Natural killer cell (primary cell): ENCODE data around the gene INPP5F. TPM values are rescaled to one million over a fixed set of nuclear protein-coding genes. Genes with fewer than 3 reads are reported as not detected.

Source experiments
- ATAC-seq, 3 donors: fragments of 150-1000 bp in 2 of 3; fragments of 200-7000 bp in 1 of 3; cut with Tn5 transposase; 1 replicate in 1 of 3; 2 replicates in 2 of 3; pipeline ENCODE4 v1.10.0; 2021; ENCODE audit warnings: mild to moderate bottlenecking in 2 of 3, moderate library complexity in 2 of 3
- DNase-seq, 2 donors: peaks; one replicate each; pipeline versions ENCODE4 v3.0.0 to v3.0.0-alpha.2; 2013 to 2021; ENCODE audit warnings: mixed read lengths in 1 of 2
- H3K27ac ChIP-seq: one replicate; pipeline ENCODE4 v1.5.1; 2013; ENCODE audit warnings: mild to moderate bottlenecking, low read length
- H3K27me3 ChIP-seq: one replicate; pipeline ENCODE4 v1.6.1; 2013; ENCODE audit warnings: low read length; ENCODE audit not compliant: control insufficient read depth, insufficient read depth
- H3K36me3 ChIP-seq: one replicate; pipeline ENCODE4 v1.6.1; 2013; ENCODE audit warnings: low read length; ENCODE audit not compliant: control insufficient read depth, insufficient read depth
- H3K4me1 ChIP-seq: one replicate; pipeline ENCODE4 v1.6.1; 2013; ENCODE audit warnings: low read length; ENCODE audit not compliant: control insufficient read depth, insufficient read depth
- H3K4me3 ChIP-seq: one replicate; pipeline ENCODE4 v1.5.1; 2013; ENCODE audit warnings: low read length
- H3K9me3 ChIP-seq: one replicate; pipeline ENCODE4 v1.6.1; 2013; ENCODE audit warnings: low read length; ENCODE audit not compliant: control insufficient read depth, insufficient read depth
- H3K27ac Mint-ChIP-seq, 2 donors: one replicate each; pipeline ENCODE4 v1.8.0; 2022; ENCODE audit warnings: mild to moderate bottlenecking in 2 of 2, mixed read lengths in 2 of 2, moderate library complexity in 1 of 2
- H3K27me3 Mint-ChIP-seq, 2 donors: one replicate each; pipeline ENCODE4 v1.8.0; 2022; ENCODE audit warnings: low read depth in 2 of 2, mixed read lengths in 2 of 2
- H3K36me3 Mint-ChIP-seq: one replicate; pipeline ENCODE4 v1.8.0; 2022; ENCODE audit warnings: mixed read lengths
- H3K4me1 Mint-ChIP-seq, 2 donors: one replicate each; pipeline ENCODE4 v1.8.0; 2022; ENCODE audit warnings: mixed read lengths in 2 of 2
- H3K4me3 Mint-ChIP-seq: one replicate; pipeline ENCODE4 v1.8.0; 2022; ENCODE audit warnings: mild to moderate bottlenecking, moderate library complexity, mixed read lengths
- H3K9me3 Mint-ChIP-seq, 2 donors: one replicate each; pipeline ENCODE4 v1.8.0; 2022; ENCODE audit warnings: mixed read lengths in 2 of 2
- WGBS: methylation state at CpG from one replicate; pipeline ENCODE4 v1.1.7; 2013; ENCODE audit warnings: missing lambda C conversion rate; ENCODE audit not compliant: insufficient coverage; 5-methylcytosine and 5-hydroxymethylcytosine counted together
- intact Hi-C: fragments of 100-400 bp; cut with micrococcal nuclease; formaldehyde crosslinking; loops from one replicate; pipeline ENCODE4 v1.14.2; 2022
- total RNA-seq, 4 donors: library from RNA; stranded (reverse); fragments of 120-200 nt in 1 of 4; gene quantifications; one replicate each; pipeline versions ENCODE4 v1.2.3 to v1.2.4, GENCODE V29; 2013 to 2022
- TF ChIP-seq, protein P1 (sequence below): fragments of 200-600 bp; IDR thresholded peaks from one replicate; pipeline ENCODE4 v1.8.0; 2022; ENCODE audit warnings: antibody characterized with exemption

INPP5F gene
- total RNA-seq, 3 donors from 2014 or later (not counting 1 experiment from before 2014, with no cell fraction given) = 12.8 to 18.2 (median 15.8) TPM

DNA sequence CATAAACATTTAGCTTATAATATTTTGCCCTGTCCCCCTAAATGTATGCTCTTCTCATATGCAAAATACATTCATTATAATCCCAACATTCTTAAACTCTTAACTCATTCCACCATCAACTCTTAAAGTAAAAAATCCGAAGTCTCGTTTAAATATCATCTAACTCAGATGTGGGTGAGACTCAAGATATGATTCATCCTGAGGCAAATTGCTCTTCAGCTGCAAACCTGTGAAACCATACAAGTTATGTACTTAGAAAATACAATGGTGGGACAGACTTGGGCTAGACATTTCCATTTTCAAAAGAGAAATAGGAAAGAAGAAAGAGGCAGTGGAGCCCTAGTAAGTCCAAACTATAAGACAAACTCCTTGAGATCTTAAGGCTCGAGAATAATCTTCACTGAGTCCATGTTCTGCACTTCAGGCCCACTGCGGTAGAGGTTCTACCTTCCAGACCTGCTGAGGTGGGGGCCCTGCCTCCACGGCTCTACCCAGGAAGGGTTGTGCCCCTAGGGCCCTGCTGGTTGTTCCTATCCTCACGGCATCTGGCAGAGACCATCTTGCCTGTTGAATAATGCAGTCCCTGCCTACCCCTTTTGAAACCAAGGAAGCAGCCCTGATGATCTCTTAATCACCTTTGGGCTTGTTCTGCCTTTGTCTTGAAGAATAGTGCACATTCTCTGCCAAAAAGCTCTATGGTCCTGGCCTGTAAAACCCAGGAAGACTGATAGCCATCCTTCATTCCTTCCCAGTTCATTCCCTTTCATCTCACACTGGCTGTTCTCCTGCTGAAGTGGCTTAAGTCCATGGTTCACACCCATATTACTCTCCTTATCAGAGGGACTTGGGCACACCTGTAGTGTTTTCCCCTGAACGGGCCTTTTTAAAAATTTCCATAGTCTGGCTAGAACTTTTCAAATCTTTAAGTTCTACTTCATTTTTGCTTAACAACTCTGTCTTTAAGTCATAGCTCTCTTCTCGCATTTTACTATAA lies 37.3 kb downstream of the INPP5F start:
- H3K27ac ChIP-seq = no peak overlapping the region
- no peaks in the 10 kb centered on the region for H3K36me3 Mint-ChIP-seq
- WGBS = 92% methylated on average over 8 of the region's 8 CpGs
- DNase-seq = no peak
- H3K9me3 Mint-ChIP-seq = no peaks in the 10 kb centered on the region
- TF ChIP-seq, protein P1, sequence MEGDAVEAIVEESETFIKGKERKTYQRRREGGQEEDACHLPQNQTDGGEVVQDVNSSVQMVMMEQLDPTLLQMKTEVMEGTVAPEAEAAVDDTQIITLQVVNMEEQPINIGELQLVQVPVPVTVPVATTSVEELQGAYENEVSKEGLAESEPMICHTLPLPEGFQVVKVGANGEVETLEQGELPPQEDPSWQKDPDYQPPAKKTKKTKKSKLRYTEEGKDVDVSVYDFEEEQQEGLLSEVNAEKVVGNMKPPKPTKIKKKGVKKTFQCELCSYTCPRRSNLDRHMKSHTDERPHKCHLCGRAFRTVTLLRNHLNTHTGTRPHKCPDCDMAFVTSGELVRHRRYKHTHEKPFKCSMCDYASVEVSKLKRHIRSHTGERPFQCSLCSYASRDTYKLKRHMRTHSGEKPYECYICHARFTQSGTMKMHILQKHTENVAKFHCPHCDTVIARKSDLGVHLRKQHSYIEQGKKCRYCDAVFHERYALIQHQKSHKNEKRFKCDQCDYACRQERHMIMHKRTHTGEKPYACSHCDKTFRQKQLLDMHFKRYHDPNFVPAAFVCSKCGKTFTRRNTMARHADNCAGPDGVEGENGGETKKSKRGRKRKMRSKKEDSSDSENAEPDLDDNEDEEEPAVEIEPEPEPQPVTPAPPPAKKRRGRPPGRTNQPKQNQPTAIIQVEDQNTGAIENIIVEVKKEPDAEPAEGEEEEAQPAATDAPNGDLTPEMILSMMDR = no peak
- no peak overlapping the region for H3K4me3 ChIP-seq
- no peaks in the 10 kb centered on the region for H3K27me3 ChIP-seq
- peaks cover 0 to 26% of the 10 kb centered on the region in 2 donors for H3K4me1 Mint-ChIP-seq
- H3K27me3 Mint-ChIP-seq = no peaks in the 10 kb centered on the region
- no peaks in the 10 kb centered on the region for H3K36me3 ChIP-seq
- no peaks in the 10 kb centered on the region for H3K4me1 ChIP-seq
- no peak overlapping the region for H3K4me3 Mint-ChIP-seq
- H3K9me3 ChIP-seq = no peaks in the 10 kb centered on the region
- intact Hi-C loops = no loop called here
- no peak for ATAC-seq
- peak overlapping the region in 1 of 2 donors; percentile 69 for H3K27ac Mint-ChIP-seq

DNA sequence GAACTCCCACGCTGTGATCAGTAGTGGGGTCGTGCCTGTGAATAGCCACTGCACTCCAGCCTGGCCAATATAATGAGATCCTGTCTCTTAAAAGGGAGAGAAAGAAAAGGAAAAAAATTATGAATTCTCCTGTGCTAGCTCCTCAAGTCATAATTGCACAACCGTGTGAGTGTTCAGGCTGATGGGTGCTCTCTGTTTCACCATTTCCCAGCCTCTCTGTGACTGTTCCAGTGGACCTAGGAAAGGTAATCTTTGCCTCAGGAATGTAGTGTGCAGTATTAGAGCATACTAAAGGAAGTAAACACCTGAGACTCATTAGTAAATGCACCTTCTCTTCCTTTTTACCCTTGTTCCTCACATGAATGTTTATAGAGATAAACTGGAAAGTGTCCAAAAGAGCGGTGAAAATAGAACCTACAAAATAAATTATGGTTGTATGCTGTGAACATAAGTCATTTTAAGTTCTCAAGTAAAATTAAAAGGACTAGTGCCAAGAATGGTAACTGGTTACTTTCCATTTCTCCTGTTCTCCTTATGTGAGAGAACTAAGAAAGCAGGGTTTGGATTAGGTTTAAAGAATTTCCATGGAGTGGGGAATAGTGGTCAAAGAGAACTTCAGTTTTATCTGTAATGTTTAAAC lies 42.7 kb downstream of the INPP5F start:
- Mint-ChIP-seq H3K4me1 (peaks cover 0 to 27% of the 10 kb centered on the region in 2 donors), H3K4me3 (no peak overlapping the region), H3K27ac (peak overlapping the region in 1 of 2 donors; percentile 19), H3K36me3 (no peaks in the 10 kb centered on the region), H3K9me3 (no peaks in the 10 kb centered on the region), H3K27me3 (no peaks in the 10 kb centered on the region)
- TF ChIP-seq, protein P1 = no peak
- Histone ChIP-seq H3K4me3 (no peak overlapping the region), H3K36me3 (no peaks in the 10 kb centered on the region), H3K27ac (no peak overlapping the region), H3K27me3 (no peaks in the 10 kb centered on the region), H3K9me3 (no peaks in the 10 kb centered on the region), H3K4me1 (no peaks in the 10 kb centered on the region)
- no peak for ATAC-seq
- intact Hi-C loops = no loop called here
- 49% methylated on average over 4 of the region's 4 CpGs for WGBS
- DNase-seq = no peak

DNA sequence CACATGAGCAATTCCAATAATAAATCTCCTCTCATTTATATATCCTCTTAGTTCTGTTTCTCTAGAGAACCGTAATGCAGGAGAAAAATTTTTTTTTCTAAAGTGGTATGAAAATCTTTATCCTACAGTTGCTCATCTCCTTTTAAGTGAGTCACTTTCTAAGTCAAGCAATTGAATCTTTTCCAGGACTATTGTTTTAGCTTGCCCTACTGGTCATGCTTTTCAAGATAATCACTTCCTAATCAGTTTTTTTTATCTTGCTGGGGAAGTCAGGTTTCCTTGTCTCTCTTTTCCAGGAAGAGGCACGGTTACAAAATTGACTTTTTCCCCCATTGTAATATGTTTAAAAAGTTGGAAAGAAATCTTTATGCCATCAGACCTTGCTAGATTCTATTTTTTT lies 44.0 kb downstream of the INPP5F start:
- Histone ChIP-seq H3K9me3 (no peaks in the 10 kb centered on the region), H3K27ac (no peak overlapping the region), H3K4me1 (no peaks in the 10 kb centered on the region), H3K36me3 (no peaks in the 10 kb centered on the region), H3K27me3 (no peaks in the 10 kb centered on the region), H3K4me3 (no peak overlapping the region)
- H3K4me1 Mint-ChIP-seq = peaks cover 0 to 17% of the 10 kb centered on the region in 2 donors
- H3K4me3 Mint-ChIP-seq = no peak overlapping the region
- H3K36me3 Mint-ChIP-seq = no peaks in the 10 kb centered on the region
- TF ChIP-seq, protein P1 = no peak
- ATAC-seq (no peak), DNase-seq (no peak)
- no peaks in the 10 kb centered on the region for H3K27me3 Mint-ChIP-seq
- intact Hi-C loops = no loop called here
- no CpG with 5 or more reads among the region's 2 CpGs for WGBS
- H3K27ac Mint-ChIP-seq = peak overlapping the region in 1 of 2 donors; percentile 14
- no peaks in the 10 kb centered on the region for H3K9me3 Mint-ChIP-seq
